ENCODE measurements around the gene ANO4.

Gene ANO4

GRCh38 chr12:100800723-100801122 lies 6.1 kb downstream of the ANO4 start:
- H3K27me3 ChIP-seq (ENCODE audit: control insufficient read depth, insufficient read depth, low read length) = no peaks in the 10 kb centered on the region
- H3K27ac ChIP-seq (ENCODE audit: low read length) = no peak overlapping the region
- H3K4me3 ChIP-seq (ENCODE audit: low read length) = no peak overlapping the region
- H3K4me1 ChIP-seq (ENCODE audit: control insufficient read depth, insufficient read depth, low read length) = no peaks in the 10 kb centered on the region
- no peaks in the 10 kb centered on the region for H3K9me3 ChIP-seq (ENCODE audit: control insufficient read depth, insufficient read depth, low read length)
- WGBS (ENCODE audit: insufficient coverage, insufficient read length) = no CpG with 5 or more reads among the region's 1 CpG
- H3K36me3 ChIP-seq (ENCODE audit: control insufficient read depth, insufficient read depth, low read length) = no peaks in the 10 kb centered on the region
- no peak for DNase-seq (ENCODE audit: low read depth, low spot score)

GRCh38 chr12:100801320-100801719 lies 6.7 kb downstream of the ANO4 start:
- no CpG with 5 or more reads among the region's 1 CpG for WGBS (ENCODE audit: insufficient coverage, insufficient read length)

DNA sequence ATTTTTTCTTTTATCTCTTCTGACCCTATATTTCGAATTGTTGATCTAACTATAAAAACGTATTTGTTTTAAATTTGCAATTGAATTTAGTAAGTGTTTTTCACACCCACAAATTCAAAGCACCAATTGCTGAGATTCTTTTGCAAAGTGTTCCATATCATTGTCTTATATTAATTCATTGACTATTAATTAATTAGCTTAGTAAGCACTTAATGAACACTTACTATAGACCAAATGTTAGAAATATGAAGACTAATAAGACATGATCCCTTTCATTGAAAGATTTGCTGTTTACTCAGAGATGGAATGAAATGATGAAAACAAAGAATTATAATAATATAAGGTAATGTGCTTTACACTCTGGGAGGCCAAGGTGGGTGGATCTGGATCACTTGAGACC lies 14.2 kb downstream of the ANO4 start:
- no peaks in the 10 kb centered on the region for H3K9me3 ChIP-seq (ENCODE audit: control insufficient read depth, insufficient read depth, low read length)
- no peak overlapping the region for H3K27ac ChIP-seq (ENCODE audit: low read length)
- no CpG with 5 or more reads among the region's 2 CpGs for whole genome bisulfite sequencing (ENCODE audit: insufficient coverage, insufficient read length)
- no peaks in the 10 kb centered on the region for H3K4me1 ChIP-seq (ENCODE audit: control insufficient read depth, insufficient read depth, low read length)
- no peaks in the 10 kb centered on the region for H3K27me3 ChIP-seq (ENCODE audit: control insufficient read depth, insufficient read depth, low read length)
- H3K36me3 ChIP-seq (ENCODE audit: control insufficient read depth, insufficient read depth, low read length) = no peaks in the 10 kb centered on the region
- DNase-seq (ENCODE audit: low read depth, low spot score) = no peak
- H3K4me3 ChIP-seq (ENCODE audit: low read length) = no peak overlapping the region

More at GRCh38 chr12:100801320-100801719, 6.7 kb downstream of the ANO4 start:
- no peak overlapping the region for H3K4me3 ChIP-seq (ENCODE audit: low read length)
- H3K27ac ChIP-seq (ENCODE audit: low read length) = no peak overlapping the region
- DNase-seq (ENCODE audit: low read depth, low spot score) = no peak
- H3K4me1 ChIP-seq (ENCODE audit: control insufficient read depth, insufficient read depth, low read length) = no peaks in the 10 kb centered on the region
- no peaks in the 10 kb centered on the region for H3K27me3 ChIP-seq (ENCODE audit: control insufficient read depth, insufficient read depth, low read length)
- no peaks in the 10 kb centered on the region for H3K9me3 ChIP-seq (ENCODE audit: control insufficient read depth, insufficient read depth, low read length)
- H3K36me3 ChIP-seq (ENCODE audit: control insufficient read depth, insufficient read depth, low read length) = no peaks in the 10 kb centered on the region

- Histone ChIP-seq H3K36me3 (ENCODE audit: control insufficient read depth, insufficient read depth, low read length) (no peaks in the 10 kb centered on the region), H3K4me3 (ENCODE audit: low read length) (no peak overlapping the region), H3K27ac (ENCODE audit: low read length) (no peak overlapping the region), H3K9me3 (ENCODE audit: control insufficient read depth, insufficient read depth, low read length) (no peaks in the 10 kb centered on the region), H3K27me3 (ENCODE audit: control insufficient read depth, insufficient read depth, low read length) (no peaks in the 10 kb centered on the region), H3K4me1 (ENCODE audit: control insufficient read depth, insufficient read depth, low read length) (no peaks in the 10 kb centered on the region)
- DNase-seq (ENCODE audit: low read depth, low spot score) = no peak
- no CpG with 5 or more reads among the region's 4 CpGs for WGBS (ENCODE audit: insufficient coverage, insufficient read length)
These were observed 25.7 kb downstream of the ANO4 start for GRCh38 chr12:100820314-100820713.

DNA sequence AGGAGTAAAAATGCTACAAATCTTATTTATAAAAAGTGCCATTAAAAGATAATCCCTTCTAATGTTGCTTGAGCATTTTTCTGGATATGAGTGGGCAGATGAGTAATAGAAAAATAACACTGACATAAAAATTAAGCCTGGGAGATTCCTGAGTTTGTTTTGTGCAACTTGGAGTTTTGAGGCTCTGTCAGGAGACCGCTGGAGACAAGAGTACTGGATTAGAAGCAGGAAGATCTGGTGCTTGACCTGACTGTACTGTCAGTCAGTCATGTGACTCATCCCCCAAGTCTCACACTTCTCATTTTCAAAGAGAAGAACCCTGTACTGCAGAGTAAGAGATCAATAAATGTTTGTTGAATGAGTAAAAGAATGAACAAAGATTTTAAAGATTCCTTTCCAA lies 29.4 kb downstream of the ANO4 start:
- Histone ChIP-seq H3K4me1 (ENCODE audit: control insufficient read depth, insufficient read depth, low read length) (no peaks in the 10 kb centered on the region), H3K27ac (ENCODE audit: low read length) (no peak overlapping the region), H3K27me3 (ENCODE audit: control insufficient read depth, insufficient read depth, low read length) (no peaks in the 10 kb centered on the region), H3K9me3 (ENCODE audit: control insufficient read depth, insufficient read depth, low read length) (no peaks in the 10 kb centered on the region), H3K36me3 (ENCODE audit: control insufficient read depth, insufficient read depth, low read length) (no peaks in the 10 kb centered on the region), H3K4me3 (ENCODE audit: low read length) (no peak overlapping the region)
- no CpG with 5 or more reads among the region's 1 CpG for WGBS (ENCODE audit: insufficient coverage, insufficient read length)
- no peak for DNase-seq (ENCODE audit: low read depth, low spot score)

DNA sequence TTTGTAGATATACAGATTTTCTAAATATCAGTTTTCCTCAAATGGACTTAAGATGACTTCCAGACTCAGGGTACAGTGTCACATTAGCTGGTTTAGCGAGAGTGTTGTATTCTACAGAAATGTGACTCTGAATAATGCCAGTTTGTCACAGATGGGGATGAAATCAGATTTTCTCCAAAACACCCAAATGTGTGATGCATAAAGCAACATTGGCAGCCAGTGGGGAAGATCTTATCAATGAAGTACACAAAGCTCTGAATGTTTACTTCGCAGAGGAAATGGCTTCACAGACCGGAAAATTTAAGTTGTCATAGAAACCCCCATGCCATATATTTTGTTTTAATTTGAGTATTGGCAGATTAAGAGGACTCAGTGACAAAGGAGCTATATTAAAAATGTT lies 29.9 kb downstream of the ANO4 start:
- no CpG with 5 or more reads among the region's 3 CpGs for WGBS (ENCODE audit: insufficient coverage, insufficient read length)
- Histone ChIP-seq H3K36me3 (ENCODE audit: control insufficient read depth, insufficient read depth, low read length) (no peaks in the 10 kb centered on the region), H3K27me3 (ENCODE audit: control insufficient read depth, insufficient read depth, low read length) (no peaks in the 10 kb centered on the region), H3K4me1 (ENCODE audit: control insufficient read depth, insufficient read depth, low read length) (no peaks in the 10 kb centered on the region), H3K4me3 (ENCODE audit: low read length) (no peak overlapping the region), H3K9me3 (ENCODE audit: control insufficient read depth, insufficient read depth, low read length) (no peaks in the 10 kb centered on the region), H3K27ac (ENCODE audit: low read length) (no peak overlapping the region)
- no peak for DNase-seq (ENCODE audit: low read depth, low spot score)

DNA sequence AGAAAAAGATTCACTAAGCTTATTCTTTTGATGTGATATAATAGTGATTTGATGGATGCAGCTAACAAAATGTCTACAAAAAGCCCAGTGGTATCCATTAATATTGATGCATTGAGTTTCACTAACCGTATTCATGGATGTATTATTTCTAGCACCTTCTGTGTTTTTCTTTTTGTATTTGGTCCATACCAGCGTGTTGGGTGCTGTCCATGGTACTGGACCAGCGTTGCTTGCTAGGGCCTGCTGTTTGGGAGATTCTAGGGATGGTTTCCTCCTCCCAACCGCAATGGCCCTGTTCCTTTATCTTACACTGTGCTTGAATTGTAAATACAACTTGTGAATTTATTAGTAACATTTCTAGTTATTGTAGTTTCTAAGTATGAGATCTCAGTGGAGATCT lies 31.7 kb downstream of the ANO4 start:
- Histone ChIP-seq H3K27ac (ENCODE audit: low read length) (no peak overlapping the region), H3K36me3 (ENCODE audit: control insufficient read depth, insufficient read depth, low read length) (no peaks in the 10 kb centered on the region), H3K27me3 (ENCODE audit: control insufficient read depth, insufficient read depth, low read length) (no peaks in the 10 kb centered on the region), H3K4me1 (ENCODE audit: control insufficient read depth, insufficient read depth, low read length) (no peaks in the 10 kb centered on the region), H3K9me3 (ENCODE audit: control insufficient read depth, insufficient read depth, low read length) (no peaks in the 10 kb centered on the region), H3K4me3 (ENCODE audit: low read length) (no peak overlapping the region)
- no peak for DNase-seq (ENCODE audit: low read depth, low spot score)
- WGBS (ENCODE audit: insufficient coverage, insufficient read length) = no CpG with 5 or more reads among the region's 4 CpGs

DNA sequence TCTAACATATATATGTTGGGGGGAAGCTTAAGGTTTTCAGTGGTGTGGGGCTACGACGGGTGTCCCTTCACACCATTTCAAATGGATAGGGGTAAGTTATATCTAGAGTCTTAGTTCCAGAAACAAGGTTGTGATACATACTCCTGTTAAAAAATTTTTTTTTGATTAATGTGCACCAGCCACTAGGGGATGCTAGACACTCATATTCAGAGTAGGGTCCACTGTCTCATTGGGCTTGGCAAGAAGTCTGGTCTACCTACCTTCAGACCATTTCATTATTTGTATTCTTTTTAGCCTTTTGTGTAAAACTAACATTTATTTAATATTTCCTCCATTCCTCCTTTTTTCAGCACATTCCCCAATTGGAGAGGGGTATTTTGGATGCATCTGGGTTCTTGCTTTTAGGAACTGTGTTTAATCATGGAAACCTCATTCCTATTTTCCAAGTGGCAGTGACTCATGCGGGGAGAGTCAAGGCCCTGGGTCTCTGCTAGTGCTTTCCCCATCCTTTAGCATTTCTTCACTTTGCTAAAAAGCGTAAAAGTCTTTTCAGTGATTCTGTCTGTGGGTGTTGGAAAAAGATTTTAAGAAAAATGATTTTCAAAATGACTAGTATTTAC lies 33.4 kb downstream of the ANO4 start:
- Histone ChIP-seq H3K36me3 (ENCODE audit: control insufficient read depth, insufficient read depth, low read length) (no peaks in the 10 kb centered on the region), H3K27ac (ENCODE audit: low read length) (no peak overlapping the region), H3K4me1 (ENCODE audit: control insufficient read depth, insufficient read depth, low read length) (no peaks in the 10 kb centered on the region), H3K9me3 (ENCODE audit: control insufficient read depth, insufficient read depth, low read length) (no peaks in the 10 kb centered on the region), H3K4me3 (ENCODE audit: low read length) (no peak overlapping the region), H3K27me3 (ENCODE audit: control insufficient read depth, insufficient read depth, low read length) (no peaks in the 10 kb centered on the region)
- WGBS (ENCODE audit: insufficient coverage, insufficient read length) = no CpG with 5 or more reads among the region's 4 CpGs
- no peak for DNase-seq (ENCODE audit: low read depth, low spot score)

GRCh38 chr12:100830003-100830795 lies 35.6 kb downstream of the ANO4 start:
- no peak overlapping the region for H3K4me3 ChIP-seq (ENCODE audit: low read length)
- no peaks in the 10 kb centered on the region for H3K4me1 ChIP-seq (ENCODE audit: control insufficient read depth, insufficient read depth, low read length)
- no peak for DNase-seq (ENCODE audit: low read depth, low spot score)
- no peak overlapping the region for H3K27ac ChIP-seq (ENCODE audit: low read length)
- no peaks in the 10 kb centered on the region for H3K9me3 ChIP-seq (ENCODE audit: control insufficient read depth, insufficient read depth, low read length)
- H3K36me3 ChIP-seq (ENCODE audit: control insufficient read depth, insufficient read depth, low read length) = no peaks in the 10 kb centered on the region
- H3K27me3 ChIP-seq (ENCODE audit: control insufficient read depth, insufficient read depth, low read length) = no peaks in the 10 kb centered on the region
- WGBS (ENCODE audit: insufficient coverage, insufficient read length) = 100% methylated on average over 1 of the region's 6 CpGs

DNA sequence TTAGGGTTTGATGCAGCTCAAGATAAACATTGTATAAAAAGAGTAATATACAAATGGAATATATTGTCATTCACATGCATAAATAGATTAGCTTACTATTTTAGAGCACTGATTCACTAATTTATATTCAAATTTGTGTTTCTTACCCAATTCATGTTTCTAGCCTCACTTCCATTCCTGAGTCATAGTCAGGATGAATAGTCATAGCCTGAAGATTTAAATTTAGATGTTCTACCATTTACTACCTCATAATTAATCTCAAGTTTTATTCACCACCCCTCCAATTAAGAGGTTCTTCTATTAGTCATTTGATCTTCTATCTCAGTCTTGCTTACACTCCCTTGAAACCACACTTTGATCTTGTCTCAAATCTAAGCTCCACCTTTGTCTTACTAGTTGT lies 38.7 kb downstream of the ANO4 start:
- Histone ChIP-seq H3K36me3 (ENCODE audit: control insufficient read depth, insufficient read depth, low read length) (no peaks in the 10 kb centered on the region), H3K27ac (ENCODE audit: low read length) (no peak overlapping the region)
- DNase-seq (ENCODE audit: low read depth, low spot score) = no peak

DNA sequence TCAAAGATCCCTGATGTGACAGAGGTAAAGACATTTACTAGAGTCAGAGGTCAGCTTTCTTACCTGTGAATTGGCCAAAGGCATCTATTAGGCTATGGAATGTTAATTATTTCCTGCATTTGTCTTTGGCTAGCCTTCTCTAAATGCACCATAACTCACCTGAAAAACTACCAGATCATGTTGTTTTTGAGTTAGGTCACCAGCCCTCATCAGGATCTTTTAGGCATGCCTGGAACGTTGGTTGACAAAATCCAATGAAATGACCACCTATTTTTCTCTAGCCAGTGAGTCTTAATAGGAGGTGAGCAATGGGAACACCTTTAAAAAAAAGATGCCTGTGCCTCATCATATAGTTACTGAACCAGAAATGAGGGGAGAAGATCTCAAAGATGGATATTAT lies 46.2 kb downstream of the ANO4 start:
- H3K36me3 ChIP-seq (ENCODE audit: control insufficient read depth, insufficient read depth, low read length) = no peaks in the 10 kb centered on the region
- H3K27me3 ChIP-seq (ENCODE audit: control insufficient read depth, insufficient read depth, low read length) = no peaks in the 10 kb centered on the region
- no peak overlapping the region for H3K27ac ChIP-seq (ENCODE audit: low read length)
- WGBS (ENCODE audit: insufficient coverage, insufficient read length) = no CpG with 5 or more reads among the region's 1 CpG
- no peak overlapping the region for H3K4me3 ChIP-seq (ENCODE audit: low read length)
- DNase-seq (ENCODE audit: low read depth, low spot score) = no peak
- no peaks in the 10 kb centered on the region; the same call in 1 of the 2 replicates for H3K4me1 ChIP-seq (ENCODE audit: control insufficient read depth, insufficient read depth, low read length)
- no peaks in the 10 kb centered on the region for H3K9me3 ChIP-seq (ENCODE audit: control insufficient read depth, insufficient read depth, low read length)

More for the DNA sequence above, 38.7 kb downstream of the ANO4 start:
- H3K4me3 ChIP-seq (ENCODE audit: low read length) = no peak overlapping the region
- no peaks in the 10 kb centered on the region; the same call in 1 of the 2 replicates for H3K4me1 ChIP-seq (ENCODE audit: control insufficient read depth, insufficient read depth, low read length)
- H3K9me3 ChIP-seq (ENCODE audit: control insufficient read depth, insufficient read depth, low read length) = no peaks in the 10 kb centered on the region
- no peaks in the 10 kb centered on the region for H3K27me3 ChIP-seq (ENCODE audit: control insufficient read depth, insufficient read depth, low read length)

Data from iPS DF 6.9 (cell line).